ENCODE measurements around the gene SLC17A1. TPM values are rescaled to one million over a fixed set of nuclear protein-coding genes. Genes with fewer than 3 reads are reported as not detected.
"Not testable (repeated sequence)": the region's sequence is repeated elsewhere in the genome, so short reads cannot be mapped to it uniquely, and the experiment has no call there.

The SLC17A1 gene
- total and polyA plus RNA-seq, 8 donors, result 0.16 TPM; not detected in 7

GRCh38 chr6:25750906-25751305 is 80.9 kb downstream of the SLC17A1 start:
- FAIRE-seq (no peak), ATAC-seq (no peak), DNase-seq (no peak)
- Histone ChIP-seq H3K4me1 (peaks cover 0 to 2% (median 0%) of the 10 kb centered on the region in 3 donors), H3K4me3 (no peak overlapping the region), H3K9me3 (no peaks in the 10 kb centered on the region), H3K27ac (no peak overlapping the region), H3K27me3 (no peaks in the 10 kb centered on the region), H3K36me3 (no peaks in the 10 kb centered on the region)
- 51 to 52% methylated on average over 3 of the region's 3 CpGs for WGBS, 2 donors
- TF ChIP-seq CTCF (IDR thresholded peaks at IDR 0.05), result no peak
- intact Hi-C loops (cut with DNase I), result no loop called here

- 70 to 96% methylated on average over 2 of the region's 2 CpGs for WGBS, 2 donors
Measured at GRCh38 chr6:25749837-25750236, 82.0 kb downstream of the SLC17A1 start.

GRCh38 chr6:25748601-25749517 is 83.0 kb downstream of the SLC17A1 start:
- intact Hi-C loops (cut with DNase I); H3K4me3 ChIP-seq; H3K36me3 ChIP-seq; H3K4me1 ChIP-seq; H3K9me3 ChIP-seq; H3K27me3 ChIP-seq; FAIRE-seq: not testable (repeated sequence)
- DNase-seq, result peak in 3 of 6 donors; percentile 7 to 33 (median 19)
- peak overlapping the region in 3 of 4 donors; percentile 12 to 68 (median 62) for H3K27ac ChIP-seq
- 39 to 47% methylated on average over 17 of the region's 17 CpGs for WGBS, 2 donors
- peak in 1 of 4 donors; percentile 17 for ATAC-seq

More at GRCh38 chr6:25749837-25750236, 82.0 kb downstream of the SLC17A1 start:
- H3K4me3 ChIP-seq, result no peak overlapping the region
- no peak for DNase-seq
- no peaks in the 10 kb centered on the region for H3K9me3 ChIP-seq
- FAIRE-seq, result no peak
- no peak for ATAC-seq
- TF ChIP-seq CTCF (IDR thresholded peaks at IDR 0.05), result no peak
- H3K27me3 ChIP-seq, result no peaks in the 10 kb centered on the region
- H3K4me1 ChIP-seq, result no peaks in the 10 kb centered on the region
- H3K36me3 ChIP-seq, result no peaks in the 10 kb centered on the region
- H3K27ac ChIP-seq, result peak overlapping the region in 2 of 4 donors; percentile 62 to 68
- intact Hi-C loops (cut with DNase I), result no loop called here

DNA sequence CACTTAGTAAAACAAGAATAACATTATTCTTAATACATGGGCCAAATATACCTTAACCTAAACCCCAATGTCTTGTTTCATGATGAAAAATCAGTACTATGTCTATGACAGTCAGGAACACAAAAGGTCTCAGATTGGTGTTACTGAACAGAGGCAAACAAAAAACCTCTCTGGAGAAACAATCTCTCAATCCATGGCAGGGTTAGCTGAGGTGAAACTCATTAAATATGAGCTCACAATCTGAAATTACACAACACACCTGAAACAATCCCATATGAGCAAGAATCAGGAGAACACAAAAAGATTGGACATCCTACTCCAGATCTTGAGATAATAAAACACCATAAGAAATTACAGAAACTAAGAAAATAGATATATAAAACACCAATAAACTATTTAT is 83.8 kb downstream of the SLC17A1 start:
- H3K27ac ChIP-seq, result peak overlapping the region in 3 of 4 donors; percentile 12 to 68 (median 62)
- DNase-seq, result no peak
- no peak for TF ChIP-seq CTCF (IDR thresholded peaks at IDR 0.05)
- ATAC-seq, result peak in 3 of 4 donors; percentile 38 to 66 (median 48)
- H3K36me3 ChIP-seq, result no peaks in the 10 kb centered on the region
- FAIRE-seq, result no peak
- no peak overlapping the region for H3K4me3 ChIP-seq
- intact Hi-C loops (cut with DNase I), result no loop called here
- H3K9me3 ChIP-seq, result no peaks in the 10 kb centered on the region
- H3K27me3 ChIP-seq, result no peaks in the 10 kb centered on the region
- no peaks in the 10 kb centered on the region for H3K4me1 ChIP-seq

- no peaks in the 10 kb centered on the region for H3K4me1 ChIP-seq
- ATAC-seq (no peak), FAIRE-seq (no peak), DNase-seq (no peak)
- no peaks in the 10 kb centered on the region for H3K27me3 ChIP-seq
- intact Hi-C loops (cut with DNase I), result no loop called here
- TF ChIP-seq CTCF (IDR thresholded peaks at IDR 0.05), result no peak
- H3K36me3 ChIP-seq, result no peaks in the 10 kb centered on the region
- 69 to 86% methylated on average over 2 of the region's 2 CpGs for WGBS, 2 donors
- H3K27ac ChIP-seq, result peak overlapping the region in 2 of 4 donors; percentile 62 to 68
- no peaks in the 10 kb centered on the region for H3K9me3 ChIP-seq
- H3K4me3 ChIP-seq, result no peak overlapping the region
Measured at GRCh38 chr6:25747477-25747876, 84.4 kb downstream of the SLC17A1 start.

Measured in pancreas (tissue), 10 donors.